ENCODE measurements around the gene ORM1.

ORM1 gene

DNA sequence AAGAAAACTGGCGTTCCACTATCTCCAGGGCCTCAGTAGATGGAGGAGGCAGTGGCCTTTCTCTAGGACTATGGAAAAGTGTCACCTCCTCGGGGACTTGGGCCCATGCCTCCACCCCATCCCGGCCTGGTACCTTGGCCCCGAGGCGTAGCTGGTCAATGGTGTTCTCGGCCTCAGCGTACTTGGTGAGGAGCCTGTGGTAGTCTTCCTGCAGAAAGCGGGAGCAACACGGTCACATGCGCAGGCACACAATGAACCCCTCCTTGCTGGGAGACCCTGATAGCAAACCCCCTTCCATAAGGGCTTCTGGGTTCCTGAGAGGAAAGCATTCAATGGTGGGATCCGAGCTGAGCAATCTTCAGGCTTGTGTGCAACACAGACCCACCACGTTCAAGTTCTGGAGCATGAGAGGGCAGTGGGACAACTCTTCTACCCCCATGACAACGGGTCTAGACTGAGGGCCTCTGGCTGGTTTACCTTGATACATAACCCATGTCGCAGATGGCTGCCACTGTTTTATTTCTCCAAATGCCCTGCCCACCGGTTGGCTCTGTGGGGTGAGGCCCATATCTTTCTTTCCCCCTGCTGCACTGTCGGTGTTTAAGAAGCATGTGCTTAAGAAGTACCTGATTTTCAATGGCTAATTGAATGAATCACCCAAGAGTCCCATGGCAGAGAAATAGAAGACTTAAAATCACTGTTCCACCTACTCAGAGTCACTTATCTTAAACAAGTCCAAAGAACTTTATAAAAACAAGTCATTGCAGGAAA lies 51.2 kb downstream of the ORM1 start:
- H3K4me3 ChIP-seq (ENCODE audit: low read depth, low read length): no peak overlapping the region
- DNase-seq (ENCODE audit: low read depth): no peak

DNA sequence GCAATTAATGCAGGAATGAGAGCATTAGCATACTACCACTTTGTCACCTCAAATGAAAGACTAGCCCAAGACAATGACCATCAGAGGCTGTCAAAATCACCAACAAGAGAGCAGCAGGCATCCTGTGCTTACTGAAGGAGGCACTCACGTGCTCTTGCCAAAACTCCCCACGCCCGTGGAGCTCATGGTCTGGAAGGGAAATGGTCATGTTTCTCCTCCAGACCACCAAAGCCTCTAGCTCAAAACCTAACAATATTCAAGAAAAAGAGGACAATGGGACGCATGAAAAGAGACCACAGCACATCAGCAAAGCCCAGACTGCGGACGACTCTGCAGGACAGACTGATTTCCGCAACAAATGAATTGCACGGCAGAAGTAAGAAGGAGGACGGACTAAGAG lies 52.0 kb downstream of the ORM1 start:
- no peak for DNase-seq (ENCODE audit: low read depth)
- H3K4me3 ChIP-seq (ENCODE audit: low read depth, low read length): no peak overlapping the region

DNA sequence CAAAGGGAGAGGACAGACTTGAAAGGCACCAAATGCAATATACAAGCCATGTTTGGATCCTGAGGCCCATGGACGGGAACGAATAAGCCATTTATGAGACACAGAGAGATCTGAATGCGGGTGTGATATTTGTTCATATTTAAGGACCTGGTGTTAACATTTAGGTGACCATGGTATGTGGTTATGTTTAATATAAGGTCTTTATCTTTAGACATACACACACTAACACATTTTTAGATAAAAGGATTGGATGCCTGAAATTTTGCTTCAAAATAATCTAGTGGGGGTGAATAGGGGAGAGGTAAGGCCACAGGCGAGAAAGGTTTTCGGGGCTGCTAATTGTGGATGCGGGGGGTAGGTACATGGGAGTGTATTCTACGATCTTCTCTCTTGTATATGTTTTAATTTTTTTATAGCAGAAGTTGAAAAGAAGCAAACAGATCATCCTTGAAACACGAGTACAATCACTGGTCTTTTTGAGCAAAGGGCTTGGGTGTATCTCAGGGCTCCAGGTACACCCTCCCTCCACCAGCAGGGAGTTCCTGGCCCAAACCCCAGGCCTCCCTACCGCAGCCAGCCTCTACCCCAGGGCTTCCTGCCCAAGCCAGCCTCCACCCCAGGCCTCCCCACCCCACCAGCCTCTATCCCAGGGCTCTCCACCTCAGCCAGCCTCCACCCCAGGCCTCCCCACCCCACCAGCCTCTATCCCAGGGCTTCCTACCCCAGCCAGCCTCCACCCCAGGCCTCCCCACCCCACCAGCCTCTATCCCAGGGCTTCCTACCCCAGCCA lies 52.7 kb downstream of the ORM1 start:
- DNase-seq (ENCODE audit: low read depth): no peak
- H3K4me3 ChIP-seq (ENCODE audit: low read depth, low read length): no peak overlapping the region

Data from skeletal muscle cell (primary cell).